HL-60 (cell line): Measurements from ENCODE around the gene BEST1.
"Not testable (repeated sequence)": the region's sequence is repeated elsewhere in the genome, so short reads cannot be mapped to it uniquely, and the experiment has no call there.

Source experiments
- DNase-seq, 2 experiments: peaks; one replicate each; pipeline ENCODE4 v3.0.0-alpha.2; 2010 to 2020; ENCODE audit warnings: low read depth in 1 of 2, low spot score in 1 of 2
- H3K27ac ChIP-seq: fragments of 250-450 bp; sonication (Bioruptor Pico); replicated peaks from 2 replicates; pipeline ENCODE4 v1.5.1; 2020; ENCODE audit warnings: mild to moderate bottlenecking, moderate library complexity
- H3K27me3 ChIP-seq: fragments of 250-450 bp; sonication (Bioruptor Pico); 2 replicates; pipeline ENCODE4 v1.5.1; 2021; ENCODE audit warnings: mild to moderate bottlenecking, moderate library complexity; ENCODE audit not compliant: insufficient read depth, poor library complexity, severe bottlenecking
- H3K4me3 ChIP-seq: replicated peaks from 2 replicates; pipeline ENCODE4 v1.5.1; 2011; ENCODE audit warnings: mild to moderate bottlenecking, control low read depth, low read length; ENCODE audit not compliant: insufficient read depth
- GABPA ChIP-seq: IDR thresholded peaks from 2 replicates; pipeline ENCODE4 v1.6.1; 2012; ENCODE audit warnings: low read depth
- POLR2AphosphoS5 ChIP-seq: IDR thresholded peaks from 2 replicates; pipeline ENCODE4 v1.6.1; 2012; ENCODE audit warnings: low read depth
- REST ChIP-seq: IDR thresholded peaks from 2 replicates; pipeline ENCODE4 v1.6.1; 2012; ENCODE audit warnings: low read depth; ENCODE audit not compliant: insufficient replicate concordance
- SPI1 ChIP-seq: IDR thresholded peaks from 2 replicates; pipeline ENCODE4 v1.6.1; 2012; ENCODE audit warnings: low read depth, mild to moderate bottlenecking, borderline replicate concordance
- TF ChIP-seq, protein P1 (sequence below): IDR thresholded peaks from one replicate; pipeline ENCODE4 v1.5.1; 2011; ENCODE audit warnings: low read length, control low read depth, inconsistent platforms; ENCODE audit not compliant: insufficient read depth

Gene BEST1

DNA sequence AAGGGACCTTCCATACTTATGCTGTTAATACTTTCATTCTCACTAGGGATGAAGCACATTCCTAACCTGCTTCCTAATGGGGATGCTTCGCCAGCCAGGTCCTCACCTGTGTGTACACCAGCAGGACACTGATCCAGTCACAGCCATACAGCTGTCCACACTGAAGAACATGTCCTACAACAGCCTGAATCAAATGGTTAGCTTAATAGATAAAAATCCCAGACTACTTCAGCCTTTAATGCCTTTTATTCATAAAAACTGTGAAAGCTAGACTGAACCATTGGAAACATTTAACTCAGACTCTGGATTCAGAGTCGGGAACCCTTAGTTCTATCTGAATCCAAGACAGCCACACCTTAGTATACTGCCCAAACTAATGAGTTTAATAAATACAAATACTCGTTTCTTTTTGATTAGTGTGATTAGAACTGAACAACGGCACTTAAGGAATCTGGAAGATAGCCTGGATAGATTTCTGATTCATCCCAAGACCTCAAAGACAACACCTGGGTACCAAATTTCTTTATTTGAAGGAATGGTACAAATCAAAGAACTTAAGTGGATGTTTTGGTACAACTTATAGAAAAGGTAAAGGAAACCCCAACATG is 14.0 kb downstream of the BEST1 start:
- TF ChIP-seq REST = no peak
- no peak for TF ChIP-seq SPI1
- TF ChIP-seq, protein P1, sequence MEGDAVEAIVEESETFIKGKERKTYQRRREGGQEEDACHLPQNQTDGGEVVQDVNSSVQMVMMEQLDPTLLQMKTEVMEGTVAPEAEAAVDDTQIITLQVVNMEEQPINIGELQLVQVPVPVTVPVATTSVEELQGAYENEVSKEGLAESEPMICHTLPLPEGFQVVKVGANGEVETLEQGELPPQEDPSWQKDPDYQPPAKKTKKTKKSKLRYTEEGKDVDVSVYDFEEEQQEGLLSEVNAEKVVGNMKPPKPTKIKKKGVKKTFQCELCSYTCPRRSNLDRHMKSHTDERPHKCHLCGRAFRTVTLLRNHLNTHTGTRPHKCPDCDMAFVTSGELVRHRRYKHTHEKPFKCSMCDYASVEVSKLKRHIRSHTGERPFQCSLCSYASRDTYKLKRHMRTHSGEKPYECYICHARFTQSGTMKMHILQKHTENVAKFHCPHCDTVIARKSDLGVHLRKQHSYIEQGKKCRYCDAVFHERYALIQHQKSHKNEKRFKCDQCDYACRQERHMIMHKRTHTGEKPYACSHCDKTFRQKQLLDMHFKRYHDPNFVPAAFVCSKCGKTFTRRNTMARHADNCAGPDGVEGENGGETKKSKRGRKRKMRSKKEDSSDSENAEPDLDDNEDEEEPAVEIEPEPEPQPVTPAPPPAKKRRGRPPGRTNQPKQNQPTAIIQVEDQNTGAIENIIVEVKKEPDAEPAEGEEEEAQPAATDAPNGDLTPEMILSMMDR = no peak
- no peak for TF ChIP-seq POLR2AphosphoS5
- no peak for TF ChIP-seq GABPA
- DNase-seq = no peak
- Histone ChIP-seq H3K27me3 (no peaks in the 10 kb centered on the region), H3K27ac (peak overlapping the region; percentile 59), H3K4me3 (no peak overlapping the region)

GRCh38 chr11:61964666-61965271 is 14.6 kb downstream of the BEST1 start:
- H3K27ac ChIP-seq, DNase-seq, H3K4me3 ChIP-seq, H3K27me3 ChIP-seq: not testable (repeated sequence)

GRCh38 chr11:61966734-61967115 is 16.6 kb downstream of the BEST1 start:
- TF ChIP-seq REST (no peak), POLR2AphosphoS5 (no peak; the same call in 1 of the 2 replicates), SPI1 (no peak), GABPA (no peak)
- TF ChIP-seq, protein P1 = no peak
- no peak for DNase-seq
- Histone ChIP-seq H3K27me3 (no peaks in the 10 kb centered on the region), H3K27ac (peak overlapping the region; percentile 67), H3K4me3 (peak overlapping the region; percentile 58)

DNA sequence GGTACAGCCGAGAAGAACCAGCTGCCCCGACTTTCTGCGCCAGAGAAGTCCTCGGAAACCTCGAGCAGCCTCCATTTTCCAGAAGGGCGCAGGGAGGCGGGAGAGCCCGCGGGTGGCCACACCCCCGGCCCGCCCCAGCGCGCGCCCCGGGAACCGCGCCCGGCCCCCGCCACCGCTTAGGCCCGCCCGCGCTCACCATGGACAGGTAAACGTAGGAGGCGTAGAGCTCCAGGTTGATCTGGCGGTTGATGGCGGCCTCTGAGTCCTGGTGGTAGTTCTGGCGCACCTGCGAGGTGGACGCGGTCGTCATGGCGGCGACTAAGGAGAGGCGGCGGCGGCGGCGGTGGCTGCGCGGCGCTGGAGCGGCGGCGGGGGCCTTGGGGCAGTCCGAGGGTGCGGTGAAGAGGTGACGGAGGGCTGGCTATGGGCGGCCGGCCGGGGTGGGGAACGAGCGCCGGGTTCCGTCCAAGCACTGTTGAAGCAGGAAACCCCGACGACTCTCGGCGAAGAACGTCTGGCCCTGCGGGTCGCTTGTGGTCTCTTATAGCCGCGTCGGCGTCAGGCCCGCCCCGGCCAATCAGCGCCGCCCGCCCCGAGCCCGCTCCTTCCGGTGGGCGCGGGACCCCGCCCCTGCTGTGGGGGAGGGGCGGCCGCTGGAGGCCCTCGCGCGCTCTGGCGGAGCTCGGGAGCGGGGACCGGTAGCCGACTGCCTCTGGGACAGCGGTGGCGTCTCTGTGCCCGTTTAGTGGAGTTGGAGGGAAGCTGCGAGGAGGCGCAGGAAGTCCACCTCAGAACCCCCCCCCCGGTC is 17.2 kb downstream of the BEST1 start, which contains the start of gene FTH1:
TSS of gene FTH1 (minus strand) at position 519 of the 808 bp plus-strand sequence. CDS start at position 310, 209 bp downstream.
- Histone ChIP-seq H3K27ac (peak within 1 kb of the TSS; percentile 67), H3K4me3 (peak within 1 kb of the TSS; percentile 58), H3K27me3 (no peaks in the 10 kb centered on the region)
- TF ChIP-seq REST = peak; percentile 30
- TF ChIP-seq SPI1 = no peak
- TF ChIP-seq POLR2AphosphoS5 = peak; percentile 95
- no peak for TF ChIP-seq GABPA
- TF ChIP-seq, protein P1 = no peak
- peak; percentile 73 to 79 for DNase-seq
